Esophagus squamous epithelium (tissue), 5 donors: ENCODE data around the gene AP2A2. TPM values are rescaled to one million over a fixed set of nuclear protein-coding genes. Genes with fewer than 3 reads are reported as not detected.

Experiments
- DNase-seq: peaks from one replicate; lab custom pipeline; 2025; lab: John Stamatoyannopoulos, UW
- H3K27ac ChIP-seq, 4 donors: fragments of 200-600 bp; sonication (generic); one replicate each; pipeline ENCODE4 v1.5.1; 2016 to 2019; ENCODE audit warnings: mild to moderate bottlenecking in 1 of 4
- H3K27me3 ChIP-seq, 4 donors: fragments of 200-600 bp; sonication (generic); 1 replicate in 3 of 4; 2 replicates in 1 of 4; pipeline versions ENCODE4 v1.5.1 to v1.6.0; 2017 to 2021; ENCODE audit warnings: antibody characterized with exemption in 1 of 4
- H3K36me3 ChIP-seq, 3 donors: fragments of 200-600 bp; sonication (generic); one replicate each; pipeline ENCODE4 v1.5.1; 2016 to 2019
- H3K4me1 ChIP-seq, 3 donors: fragments of 200-600 bp; sonication (generic); one replicate each; pipeline ENCODE4 v1.5.1; 2017 to 2019
- H3K4me3 ChIP-seq, 4 donors: fragments of 200-600 bp; sonication (generic); 1 replicate in 3 of 4; 2 replicates in 1 of 4; pipeline ENCODE4 v1.5.1; 2016 to 2019; ENCODE audit warnings: mild to moderate bottlenecking in 2 of 4, moderate library complexity in 1 of 4
- H3K9me3 ChIP-seq, 3 donors: fragments of 200-600 bp; sonication (generic); one replicate each; pipeline ENCODE4 v1.5.1; 2016 to 2019
- CTCF ChIP-seq, 6 experiments: fragments of 450-650 bp in 4 of 6; fragments of 200-600 bp in 2 of 6; sonication (generic) in 2 of 6; IDR thresholded peaks; one replicate each; pipeline ENCODE4 v1.5.1; 2016 to 2019; ENCODE audit warnings: antibody characterized with exemption in 6 of 6, mild to moderate bottlenecking in 4 of 6, moderate library complexity in 4 of 6
- POLR2A ChIP-seq, 4 donors: fragments of 450-650 bp; IDR thresholded peaks; one replicate each; pipeline ENCODE4 v1.6.1; 2017; ENCODE audit warnings: antibody characterized with exemption in 4 of 4, mild to moderate bottlenecking in 4 of 4, moderate library complexity in 3 of 4
- WGBS, 2 donors: methylation state at CpG; one replicate each; pipeline ENCODE4 v1.1.5; 2018; 5-methylcytosine and 5-hydroxymethylcytosine counted together
- intact Hi-C: fragments of 100-400 bp; cut with DNase I; formaldehyde crosslinking; loops from one replicate; pipeline ENCODE4 v1.15.0; 2022
- total RNA-seq, 4 donors: library from RNA; depleted of rRNA; stranded (reverse); fragments of >200 nt; gene quantifications; one replicate each; pipeline ENCODE4 v1.1.0, GENCODE V29; 2016
- donor health status: DM: yes; HTN: yes; CAD: no.

The AP2A2 gene
- total RNA-seq, 4 donors from 2014 or later: 19.8 to 48.6 (median 28.5) TPM

GRCh38 chr11:883527-883926 lies 42.1 kb upstream of the AP2A2 start:
- WGBS, 2 donors: no CpG with 5 or more reads among the region's 10 CpGs
- intact Hi-C loops: no loop called here
- DNase-seq: no peak
- H3K36me3 ChIP-seq: peaks cover 6 to 95% (median 15%) of the 10 kb centered on the region in 3 donors
- no peaks in the 10 kb centered on the region for H3K27me3 ChIP-seq
- H3K4me3 ChIP-seq: no peak overlapping the region
- H3K9me3 ChIP-seq: no peaks in the 10 kb centered on the region
- H3K27ac ChIP-seq: no peak overlapping the region
- no peaks in the 10 kb centered on the region for H3K4me1 ChIP-seq
- TF ChIP-seq CTCF (IDR thresholded peaks at IDR 0.05) (no peak), POLR2A (IDR thresholded peaks at IDR 0.05) (no peak)

- WGBS, 2 donors: 50 to 68% methylated on average over 2 to 4 of the region's 16 CpGs
- intact Hi-C loops: no loop called here
- Histone ChIP-seq H3K27me3 (no peaks in the 10 kb centered on the region), H3K27ac (no peak overlapping the region), H3K4me3 (no peak overlapping the region), H3K36me3 (peaks cover 6 to 95% (median 15%) of the 10 kb centered on the region in 3 donors), H3K4me1 (no peaks in the 10 kb centered on the region), H3K9me3 (no peaks in the 10 kb centered on the region)
- no peak for TF ChIP-seq CTCF (IDR thresholded peaks at IDR 0.05)
- no peak for TF ChIP-seq POLR2A (IDR thresholded peaks at IDR 0.05)
- no peak for DNase-seq
Observed at GRCh38 chr11:884578-885070, 41.0 kb upstream of the AP2A2 start.

- DNase-seq: no peak
- intact Hi-C loops: no loop called here
- no peak overlapping the region for H3K4me3 ChIP-seq
- no peaks in the 10 kb centered on the region for H3K4me1 ChIP-seq
- TF ChIP-seq POLR2A (IDR thresholded peaks at IDR 0.05) (no peak), CTCF (IDR thresholded peaks at IDR 0.05) (no peak)
- peaks cover 6 to 94% (median 7%) of the 10 kb centered on the region in 3 donors for H3K36me3 ChIP-seq
- no peaks in the 10 kb centered on the region for H3K27me3 ChIP-seq
- H3K9me3 ChIP-seq: no peaks in the 10 kb centered on the region
- H3K27ac ChIP-seq: no peak overlapping the region
- 90 to 99% methylated on average over 14 to 17 of the region's 17 CpGs for WGBS, 2 donors
Observed at GRCh38 chr11:886568-886967, 39.1 kb upstream of the AP2A2 start.

GRCh38 chr11:887589-887988 lies 38.1 kb upstream of the AP2A2 start:
- no peaks in the 10 kb centered on the region for H3K27me3 ChIP-seq
- no peak overlapping the region for H3K4me3 ChIP-seq
- WGBS, 2 donors: 97% methylated on average over 8 to 10 of the region's 14 CpGs
- intact Hi-C loops: no loop called here
- peaks cover 6 to 84% (median 7%) of the 10 kb centered on the region in 3 donors for H3K36me3 ChIP-seq
- H3K4me1 ChIP-seq: no peaks in the 10 kb centered on the region
- no peak for DNase-seq
- H3K9me3 ChIP-seq: no peaks in the 10 kb centered on the region
- TF ChIP-seq CTCF (IDR thresholded peaks at IDR 0.05) (no peak), POLR2A (IDR thresholded peaks at IDR 0.05) (no peak)
- no peak overlapping the region for H3K27ac ChIP-seq

- Histone ChIP-seq H3K4me1 (no peaks in the 10 kb centered on the region), H3K36me3 (peaks cover 0 to 74% (median 7%) of the 10 kb centered on the region in 3 donors), H3K27ac (no peak overlapping the region), H3K9me3 (no peaks in the 10 kb centered on the region), H3K4me3 (no peak overlapping the region), H3K27me3 (no peaks in the 10 kb centered on the region)
- 81 to 82% methylated on average over 11 to 30 of the region's 45 CpGs for WGBS, 2 donors
- no peak for TF ChIP-seq POLR2A (IDR thresholded peaks at IDR 0.05)
- TF ChIP-seq CTCF (IDR thresholded peaks at IDR 0.05): no peak
- no peak for DNase-seq
- intact Hi-C loops: no loop called here
Observed at GRCh38 chr11:888310-889212, 37.1 kb upstream of the AP2A2 start.
